GM12878 (cell line): ENCODE results near the gene CAP2. TPM values are rescaled to one million over a fixed set of nuclear protein-coding genes. Genes with fewer than 3 reads are reported as not detected.

Experiments
- ATAC-seq: fragments of 200-7000 bp; cut with Tn5 transposase; 3 replicates; pipeline ENCODE4 v1.9.1; 2020; ENCODE audit warnings: mild to moderate bottlenecking, moderate library complexity
- BruUV-seq: library from RNA; stranded (reverse); fragments of 400-500 nt; replicated peaks from 2 replicates; lab custom pipeline; 2021; lab: Mats Ljungman, UMichigan
- CTCF ChIA-PET: fragments of 300-600 bp; sonication (Branson Sonifier 250); formaldehyde crosslinking; extraction: SDS; loops from one replicate; lab custom pipeline; 2021; ENCODE audit warnings: inconsistent platforms; lab: Yijun Ruan, JAX
- POLR2A ChIA-PET: fragments of 350-600 bp; formaldehyde crosslinking; extraction: SDS; loops from one replicate; lab custom pipeline; 2021; ENCODE audit warnings: inconsistent platforms; lab: Charles Lee
- RAD21 ChIA-PET: fragments of 300-600 bp; sonication (Branson Sonifier 250); formaldehyde crosslinking; loops from one replicate; lab custom pipeline; 2023; ENCODE audit warnings: antibody characterized with exemption; ENCODE audit not compliant: unreplicated experiment; lab: Charles Lee
- SMC1A ChIA-PET: fragments of 300-600 bp; sonication (Branson Sonifier 250); formaldehyde crosslinking; loops from one replicate; lab custom pipeline; 2023; ENCODE audit not compliant: unreplicated experiment, uncharacterized antibody; lab: Charles Lee
- DNase-seq: peaks from one replicate; pipeline ENCODE4 v3.0.0-alpha.2; 2011; ENCODE audit warnings: low read depth, low spot score
- FAIRE-seq: peaks from 3 replicates; lab custom pipeline; 2011; peaks lifted over from hg19 to GRCh38; lab: Jason Lieb, UNC
- H2AFZ ChIP-seq: 2 replicates; pipeline ENCODE4 v1.6.0; 2011; ENCODE audit warnings: low read depth, low read length, control low read depth; ENCODE audit not compliant: control insufficient read depth
- H3K27ac ChIP-seq: 2 replicates; pipeline ENCODE4 v1.5.1; 2011; ENCODE audit warnings: control low read depth; ENCODE audit not compliant: control insufficient read depth, insufficient read depth
- H3K27me3 ChIP-seq, 2 experiments: replicated peaks in 1 of 2; 2 replicates each; pipeline versions ENCODE4 v1.6.0 to v1.6.1; 2011; ENCODE audit warnings: low read length in 1 of 2; ENCODE audit not compliant: control insufficient read depth in 2 of 2, insufficient read depth in 2 of 2
- H3K36me3 ChIP-seq, 2 experiments: 2 replicates each; pipeline ENCODE4 v1.5.1; 2011; ENCODE audit warnings: low read length in 1 of 2; ENCODE audit not compliant: control insufficient read depth in 2 of 2, insufficient read depth in 2 of 2
- H3K4me1 ChIP-seq: 2 replicates; pipeline ENCODE4 v1.6.1; 2011; ENCODE audit warnings: mild to moderate bottlenecking, low read length, moderate library complexity, mixed read lengths; ENCODE audit not compliant: control insufficient read depth, insufficient read depth
- H3K4me2 ChIP-seq: 2 replicates; pipeline ENCODE4 v1.6.0; 2011; ENCODE audit warnings: control low read depth; ENCODE audit not compliant: control insufficient read depth, insufficient read depth
- H3K4me3 ChIP-seq: fragments of 200-600 bp; sonication (generic); 2 replicates; pipeline ENCODE4 v1.5.1; 2016
- H3K79me2 ChIP-seq: 2 replicates; pipeline ENCODE4 v1.6.0; 2011; ENCODE audit warnings: low read length; ENCODE audit not compliant: control insufficient read depth, insufficient read depth
- H3K9ac ChIP-seq: 2 replicates; pipeline ENCODE4 v1.8.0; 2011; ENCODE audit warnings: low read length, control low read depth, mixed read lengths; ENCODE audit not compliant: control insufficient read depth, insufficient read depth
- H3K9me3 ChIP-seq: replicated peaks from 3 replicates; pipeline ENCODE4 v1.5.1; 2011; ENCODE audit warnings: mild to moderate bottlenecking, low read length; ENCODE audit not compliant: control insufficient read depth, insufficient read depth
- H4K20me1 ChIP-seq: 2 replicates; pipeline ENCODE4 v1.6.0; 2011; ENCODE audit not compliant: control insufficient read depth, insufficient read depth
- BACH1 ChIP-seq: fragments of 450-650 bp; IDR thresholded peaks from 2 replicates; pipeline ENCODE4 v1.6.1; 2017; ENCODE audit warnings: mild to moderate bottlenecking, borderline replicate concordance
- CBX3 ChIP-seq: fragments of 200-600 bp; sonication (generic); IDR thresholded peaks from 2 replicates; pipeline ENCODE4 v1.6.1; 2016; ENCODE audit warnings: low read depth, borderline replicate concordance
- CHD2 ChIP-seq: IDR thresholded peaks from 2 replicates; pipeline ENCODE4 v1.6.1; 2011; ENCODE audit warnings: low read depth, low read length, improper control_type of control experiment, borderline replicate concordance
- E2F4 ChIP-seq: IDR thresholded peaks from 2 replicates; pipeline ENCODE4 v1.6.1; 2012; ENCODE audit warnings: low read depth, low read length, improper control_type of control experiment
- ESRRA ChIP-seq: IDR thresholded peaks from 2 replicates; pipeline ENCODE4 v1.6.1; 2012; ENCODE audit warnings: mild to moderate bottlenecking, low read length, improper control_type of control experiment
- EZH2 ChIP-seq: IDR thresholded peaks from 2 replicates; pipeline ENCODE4 v1.6.1; 2012; ENCODE audit warnings: low read depth, mild to moderate bottlenecking, control low read depth, inconsistent platforms, low read length, borderline replicate concordance; ENCODE audit not compliant: control insufficient read depth
- MTA3 ChIP-seq: IDR thresholded peaks from 2 replicates; pipeline ENCODE4 v1.6.1; 2012; ENCODE audit warnings: low read length, inconsistent platforms, borderline replicate concordance
- RELA ChIP-seq: fragments of 450-650 bp; IDR thresholded peaks from 2 replicates; pipeline ENCODE4 v1.8.0; 2014; ENCODE audit warnings: borderline replicate concordance; ENCODE audit not compliant: partially characterized antibody
- TCF12 ChIP-seq: IDR thresholded peaks from 2 replicates; pipeline ENCODE4 v1.6.1; 2011; ENCODE audit warnings: low read depth, mild to moderate bottlenecking, low read length
- ZNF24 ChIP-seq: fragments of 450-650 bp; IDR thresholded peaks from 2 replicates; pipeline ENCODE4 v1.6.1; 2017; ENCODE audit warnings: antibody characterized with exemption, mild to moderate bottlenecking
- ZNF592 ChIP-seq: fragments of 450-650 bp; IDR thresholded peaks from 2 replicates; pipeline ENCODE4 v1.6.1; 2017; ENCODE audit warnings: mild to moderate bottlenecking, moderate library complexity
- WGBS: methylation state at CpG from one replicate; pipeline ENCODE4 v1.1.6; 2016; ENCODE audit warnings: low lambda C conversion rate; ENCODE audit not compliant: insufficient replicate concordance, insufficient coverage; ENCODE audit errors: missing lambda C conversion rate; 5-methylcytosine and 5-hydroxymethylcytosine counted together
- in situ Hi-C: fragments of 300-500 bp; cut with MboI; formaldehyde crosslinking; loops from 9 replicates; pipeline ENCODE4 v1.14.3; 2018; ENCODE audit warnings: mixed read lengths
- intact Hi-C: fragments of 100-400 bp; cut with micrococcal nuclease; formaldehyde crosslinking; loops from one replicate; pipeline ENCODE4 v1.14.2; 2022; ENCODE audit not compliant: unreplicated experiment
- polyA plus RNA-seq, 11 experiments: library from polyadenylated mRNA; depleted of rRNA in 4 of 11; unstranded in 6 of 11; stranded (reverse) in 5 of 11; fragments of >200 nt; fragmentation: Nextera tagmentation in 4 of 11; fragmentation: Illumina TruSeq in 1 of 11; extraction: Ambion mirVana in 4 of 11; extraction: Trizol in 1 of 11; gene quantifications; 1 replicate in 1 of 11; 2 replicates in 10 of 11; pipeline versions ENCODE4 v1.2.1 to v1.2.3, GENCODE V29; 2011 to 2016; ENCODE audit warnings: inconsistent platforms in 2 of 11, missing spikeins in 2 of 11, low read depth in 1 of 11
- total RNA-seq, 4 experiments: library from RNA; depleted of rRNA in 3 of 4; stranded (reverse); fragments of >200 nt in 3 of 4; fragmentation: Illumina TruSeq in 1 of 4; extraction: Trizol in 1 of 4; gene quantifications; 2 replicates each; pipeline versions ENCODE4 v1.2.1 to v1.2.3, GENCODE V29; 2013 to 2021
- TF ChIP-seq, protein P1 (sequence below): fragments of 450-650 bp; IDR thresholded peaks from 2 replicates; pipeline ENCODE4 v1.6.1; 2018; ENCODE audit warnings: mild to moderate bottlenecking, low read depth, moderate library complexity; ENCODE audit not compliant: partially characterized antibody
- TF ChIP-seq, protein P2 (sequence below): fragments of 150-350 bp; IDR thresholded peaks from 2 replicates; pipeline ENCODE4 v1.6.1; 2014; ENCODE audit warnings: mild to moderate bottlenecking, low read depth, low read length

Gene CAP2
- total and polyA plus RNA-seq, 10 of the 15 experiments (the other 5 are each of a cell fraction or from before 2014, with no cell fraction given), result 0.10 to 2.0 (median 0.15) TPM; not detected in 7

DNA sequence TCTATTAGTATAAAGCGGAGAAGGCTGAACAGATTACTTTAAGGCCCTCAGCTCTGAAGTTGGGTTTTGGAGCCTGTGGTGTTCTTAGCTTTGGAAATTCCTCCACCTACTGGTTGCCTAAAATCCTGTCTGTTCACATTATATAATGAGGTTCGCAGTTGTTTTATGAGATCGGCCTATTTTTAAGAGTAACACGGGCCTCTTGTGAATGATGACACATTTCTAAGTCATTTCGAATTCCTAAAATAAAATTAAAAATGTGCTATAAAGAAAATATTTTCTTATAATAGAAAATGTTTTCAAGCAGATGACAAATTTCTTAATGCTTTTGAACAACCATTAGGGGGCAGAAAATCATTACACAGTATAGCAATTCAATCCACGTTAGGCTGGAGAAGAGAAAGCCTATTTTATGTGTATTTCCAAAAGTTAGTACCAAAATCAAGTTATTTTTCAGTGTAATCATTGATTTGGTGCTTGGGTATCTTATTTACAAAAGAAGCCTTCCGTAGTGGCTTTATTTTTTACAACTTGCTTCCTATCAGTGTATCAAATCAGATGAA is 190.9 kb downstream of the CAP2 start:
- no peaks in the 10 kb centered on the region for H3K4me1 ChIP-seq
- no peaks in the 10 kb centered on the region for H4K20me1 ChIP-seq
- no peaks in the 10 kb centered on the region for H3K27me3 ChIP-seq
- DNase-seq (no peak), ATAC-seq (peak; percentile 87), FAIRE-seq (peak; percentile 75)
- H3K4me3 ChIP-seq, result no peak overlapping the region
- no TSS peak for BruUV-seq
- no peak overlapping the region for H2AFZ ChIP-seq
- ChIA-PET POLR2A (no interaction called here), RAD21 (interaction anchor here (0.5 to 1.7 kb wide), 24 partner anchors 24 to 1136 kb away, joined by 3 to 27 read pairs (median 3); no protein-coding TSS in a partner anchor), CTCF (interaction anchor here (0.6 to 5.6 kb wide), 38 partner anchors 9 to 919 kb away, joined by 3 to 70 read pairs (median 4); partner anchors contain the start of gene FAM8A1), SMC1A (interaction anchor here (0.5 to 6.2 kb wide), 26 partner anchors 11 to 427 kb away, joined by 3 to 60 read pairs (median 3); no protein-coding TSS in a partner anchor)
- no peaks in the 10 kb centered on the region for H3K36me3 ChIP-seq
- H3K9me3 ChIP-seq, result no peaks in the 10 kb centered on the region; the same call in 2 of the 3 replicates
- in situ Hi-C loops (loop anchor here (5.0 kb wide), 1 partner anchor 427 kb away; no protein-coding TSS in a partner anchor), intact Hi-C loops (loop anchor here (1.0 kb wide), 3 partner anchors 220 to 428 kb away; no protein-coding TSS in a partner anchor)
- 20% methylated on average over 7 of the region's 7 CpGs for WGBS
- no peak overlapping the region for H3K4me2 ChIP-seq
- H3K9ac ChIP-seq, result no peak overlapping the region
- H3K79me2 ChIP-seq, result no peaks in the 10 kb centered on the region
- H3K27ac ChIP-seq, result no peak overlapping the region
- TF ChIP-seq MTA3 (no peak), BACH1 (no peak), EZH2 (no peak), CHD2 (no peak), E2F4 (no peak), TCF12 (no peak), ZNF592 (peak; percentile 74; the same call in 1 of the 2 replicates), ZNF24 (0 out of 2 replicates have a peak, but pooled peaks have one; percentile 48), RELA (no peak), CBX3 (no peak), ESRRA (no peak)
- TF ChIP-seq, protein P1, sequence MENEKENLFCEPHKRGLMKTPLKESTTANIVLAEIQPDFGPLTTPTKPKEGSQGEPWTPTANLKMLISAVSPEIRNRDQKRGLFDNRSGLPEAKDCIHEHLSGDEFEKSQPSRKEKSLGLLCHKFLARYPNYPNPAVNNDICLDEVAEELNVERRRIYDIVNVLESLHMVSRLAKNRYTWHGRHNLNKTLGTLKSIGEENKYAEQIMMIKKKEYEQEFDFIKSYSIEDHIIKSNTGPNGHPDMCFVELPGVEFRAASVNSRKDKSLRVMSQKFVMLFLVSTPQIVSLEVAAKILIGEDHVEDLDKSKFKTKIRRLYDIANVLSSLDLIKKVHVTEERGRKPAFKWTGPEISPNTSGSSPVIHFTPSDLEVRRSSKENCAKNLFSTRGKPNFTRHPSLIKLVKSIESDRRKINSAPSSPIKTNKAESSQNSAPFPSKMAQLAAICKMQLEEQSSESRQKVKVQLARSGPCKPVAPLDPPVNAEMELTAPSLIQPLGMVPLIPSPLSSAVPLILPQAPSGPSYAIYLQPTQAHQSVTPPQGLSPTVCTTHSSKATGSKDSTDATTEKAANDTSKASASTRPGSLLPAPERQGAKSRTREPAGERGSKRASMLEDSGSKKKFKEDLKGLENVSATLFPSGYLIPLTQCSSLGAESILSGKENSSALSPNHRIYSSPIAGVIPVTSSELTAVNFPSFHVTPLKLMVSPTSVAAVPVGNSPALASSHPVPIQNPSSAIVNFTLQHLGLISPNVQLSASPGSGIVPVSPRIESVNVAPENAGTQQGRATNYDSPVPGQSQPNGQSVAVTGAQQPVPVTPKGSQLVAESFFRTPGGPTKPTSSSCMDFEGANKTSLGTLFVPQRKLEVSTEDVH, result no peak
- TF ChIP-seq, protein P2, sequence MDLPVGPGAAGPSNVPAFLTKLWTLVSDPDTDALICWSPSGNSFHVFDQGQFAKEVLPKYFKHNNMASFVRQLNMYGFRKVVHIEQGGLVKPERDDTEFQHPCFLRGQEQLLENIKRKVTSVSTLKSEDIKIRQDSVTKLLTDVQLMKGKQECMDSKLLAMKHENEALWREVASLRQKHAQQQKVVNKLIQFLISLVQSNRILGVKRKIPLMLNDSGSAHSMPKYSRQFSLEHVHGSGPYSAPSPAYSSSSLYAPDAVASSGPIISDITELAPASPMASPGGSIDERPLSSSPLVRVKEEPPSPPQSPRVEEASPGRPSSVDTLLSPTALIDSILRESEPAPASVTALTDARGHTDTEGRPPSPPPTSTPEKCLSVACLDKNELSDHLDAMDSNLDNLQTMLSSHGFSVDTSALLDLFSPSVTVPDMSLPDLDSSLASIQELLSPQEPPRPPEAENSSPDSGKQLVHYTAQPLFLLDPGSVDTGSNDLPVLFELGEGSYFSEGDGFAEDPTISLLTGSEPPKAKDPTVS, result no peak
